ENCODE measurements around the gene SERPINA5. TPM values are rescaled to one million over a fixed set of nuclear protein-coding genes. Genes with fewer than 3 reads are reported as not detected.

SERPINA5 gene
- total RNA-seq, 4 donors from 2014 or later, result 0.32 to 37.6 (median 1.5) TPM; not detected in 1

DNA sequence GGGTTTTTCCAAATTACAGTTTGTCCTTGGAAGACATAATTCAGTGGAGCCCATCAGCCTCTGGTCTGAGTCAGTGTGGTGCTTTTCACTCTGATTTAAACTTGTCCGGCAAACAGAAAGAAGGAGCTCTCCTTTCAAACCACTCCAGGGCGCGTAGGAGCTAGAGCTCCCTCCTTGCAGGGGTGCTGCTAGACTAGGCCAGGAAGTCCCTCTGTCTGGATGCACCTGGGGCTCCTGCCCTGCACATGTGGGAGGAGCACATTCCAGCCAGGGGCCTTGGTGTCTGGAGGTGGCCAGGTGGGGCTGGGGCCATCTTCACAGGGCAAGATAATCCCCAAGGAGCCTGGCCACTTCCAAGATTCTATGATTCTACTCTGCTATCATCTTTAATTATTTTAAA, 34.0 kb downstream of the SERPINA5 start:
- Histone ChIP-seq H3K36me3 (no peaks in the 10 kb centered on the region), H3K27me3 (no peaks in the 10 kb centered on the region), H3K27ac (no peak overlapping the region), H3K4me1 (no peaks in the 10 kb centered on the region), H3K4me3 (no peak overlapping the region), H3K9me3 (peaks cover 12 to 21% of the 10 kb centered on the region in 2 donors)
- WGBS, 2 donors (ENCODE audit: low coverage in 1 of 2), result 96% methylated on average over 3 of the region's 3 CpGs; no CpG with 5 or more reads in 1 of the 2 donors
- intact Hi-C loops (cut with DNase I; ENCODE audit: low total_unique reads) (no loop called here), in situ Hi-C loops (cut with MboI; ENCODE audit: low pct_ligation_motif_present in 1 of 4, low pct_unique_long_range_greater_than_20kb in 1 of 4, low sequenced_read_pairs in 3 of 4) (no loop called here)
- TF ChIP-seq, protein P1, sequence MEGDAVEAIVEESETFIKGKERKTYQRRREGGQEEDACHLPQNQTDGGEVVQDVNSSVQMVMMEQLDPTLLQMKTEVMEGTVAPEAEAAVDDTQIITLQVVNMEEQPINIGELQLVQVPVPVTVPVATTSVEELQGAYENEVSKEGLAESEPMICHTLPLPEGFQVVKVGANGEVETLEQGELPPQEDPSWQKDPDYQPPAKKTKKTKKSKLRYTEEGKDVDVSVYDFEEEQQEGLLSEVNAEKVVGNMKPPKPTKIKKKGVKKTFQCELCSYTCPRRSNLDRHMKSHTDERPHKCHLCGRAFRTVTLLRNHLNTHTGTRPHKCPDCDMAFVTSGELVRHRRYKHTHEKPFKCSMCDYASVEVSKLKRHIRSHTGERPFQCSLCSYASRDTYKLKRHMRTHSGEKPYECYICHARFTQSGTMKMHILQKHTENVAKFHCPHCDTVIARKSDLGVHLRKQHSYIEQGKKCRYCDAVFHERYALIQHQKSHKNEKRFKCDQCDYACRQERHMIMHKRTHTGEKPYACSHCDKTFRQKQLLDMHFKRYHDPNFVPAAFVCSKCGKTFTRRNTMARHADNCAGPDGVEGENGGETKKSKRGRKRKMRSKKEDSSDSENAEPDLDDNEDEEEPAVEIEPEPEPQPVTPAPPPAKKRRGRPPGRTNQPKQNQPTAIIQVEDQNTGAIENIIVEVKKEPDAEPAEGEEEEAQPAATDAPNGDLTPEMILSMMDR (IDR thresholded peaks at IDR 0.05), result no peak
- no peak for TF ChIP-seq POLR2AphosphoS5 (IDR thresholded peaks at IDR 0.05)
- no peak for TF ChIP-seq EP300 (IDR thresholded peaks at IDR 0.05; ENCODE audit: low read depth)
- no peak for TF ChIP-seq POLR2A (IDR thresholded peaks at IDR 0.05)
- DNase-seq, result no peak

DNA sequence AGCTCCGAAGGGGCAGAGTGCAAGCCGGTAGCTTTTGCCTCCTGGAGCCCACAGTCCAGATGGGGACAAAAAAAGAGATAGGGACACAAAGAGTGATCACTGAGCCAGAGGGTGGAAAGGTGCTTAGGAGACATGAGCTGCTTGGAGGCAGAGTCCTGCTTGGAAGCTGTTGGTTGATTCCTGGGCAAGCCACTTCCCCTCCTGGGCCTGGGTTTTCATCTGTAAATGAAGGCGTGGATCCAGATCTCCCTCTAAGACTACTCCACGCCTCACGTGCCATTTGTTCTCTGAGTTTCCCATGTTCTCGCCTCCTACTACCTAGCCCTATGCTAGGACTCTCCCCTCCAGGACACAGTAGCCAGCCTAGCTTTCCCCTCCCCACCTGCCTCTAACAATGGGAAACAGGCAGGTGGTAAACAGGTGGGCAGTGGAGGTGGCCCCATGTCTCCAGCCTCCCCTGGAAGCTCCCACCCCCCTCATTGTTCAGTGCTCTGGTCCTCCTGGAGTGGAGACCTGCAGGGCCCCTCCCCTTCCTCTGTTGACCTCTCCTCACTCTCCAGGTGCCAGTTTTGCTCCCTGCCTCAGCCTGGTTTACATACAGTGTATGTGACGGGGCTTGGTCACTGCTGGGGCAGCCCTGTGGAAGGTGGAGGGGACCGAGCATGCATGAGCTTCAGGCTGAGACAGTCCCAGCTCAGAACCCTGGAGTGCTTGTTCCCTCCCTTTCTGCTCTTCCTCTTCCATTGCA, 34.8 kb downstream of the SERPINA5 start:
- Histone ChIP-seq H3K4me1 (no peaks in the 10 kb centered on the region), H3K9me3 (peaks cover 12 to 21% of the 10 kb centered on the region in 2 donors), H3K36me3 (no peaks in the 10 kb centered on the region), H3K27ac (no peak overlapping the region), H3K27me3 (no peaks in the 10 kb centered on the region), H3K4me3 (no peak overlapping the region)
- no peak for DNase-seq
- TF ChIP-seq EP300 (IDR thresholded peaks at IDR 0.05; ENCODE audit: low read depth) (no peak), POLR2A (IDR thresholded peaks at IDR 0.05) (no peak)
- TF ChIP-seq, protein P1 (IDR thresholded peaks at IDR 0.05), result no peak
- 84 to 88% methylated on average over 8 of the region's 8 CpGs for WGBS, 2 donors (ENCODE audit: low coverage in 1 of 2)
- intact Hi-C loops (cut with DNase I; ENCODE audit: low total_unique reads), result no loop called here
- in situ Hi-C loops (cut with MboI; ENCODE audit: low pct_ligation_motif_present in 1 of 4, low pct_unique_long_range_greater_than_20kb in 1 of 4, low sequenced_read_pairs in 3 of 4), result no loop called here

DNA sequence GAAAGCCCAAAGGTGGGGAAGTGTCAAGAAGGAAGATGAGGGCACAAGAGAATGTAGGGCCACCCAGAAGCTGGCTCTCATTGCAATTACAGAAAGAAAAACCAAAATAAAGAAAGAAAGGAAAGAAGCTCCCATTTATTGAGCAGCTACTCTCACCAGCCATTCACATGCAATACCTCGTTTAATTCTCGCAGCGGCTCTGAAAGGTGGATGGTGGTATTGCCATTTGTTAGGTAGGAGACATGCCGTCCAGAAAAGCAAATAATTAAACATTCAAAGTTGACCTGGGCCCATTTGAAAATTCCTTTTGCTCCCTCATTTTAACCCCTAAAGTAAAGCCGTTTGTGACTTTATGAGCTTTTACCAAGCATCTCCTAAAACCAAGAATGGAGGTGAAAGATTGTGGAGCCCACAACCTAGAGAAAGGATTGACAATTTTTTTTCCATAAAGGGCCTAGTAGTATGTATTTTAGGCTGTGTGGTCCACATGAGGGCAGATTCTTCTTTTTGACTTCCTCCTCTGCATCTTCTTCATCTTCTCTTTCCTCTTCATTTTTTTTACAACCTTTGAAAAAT, 36.2 kb downstream of the SERPINA5 start:
- H3K4me1 ChIP-seq, result no peaks in the 10 kb centered on the region
- intact Hi-C loops (cut with DNase I; ENCODE audit: low total_unique reads), result no loop called here

More for the DNA sequence above, 36.2 kb downstream of the SERPINA5 start:
- 83 to 89% methylated on average over 5 of the region's 5 CpGs for WGBS, 2 donors (ENCODE audit: low coverage in 1 of 2)
- peaks cover 12 to 21% of the 10 kb centered on the region in 2 donors for H3K9me3 ChIP-seq
- H3K4me3 ChIP-seq, result no peak overlapping the region
- H3K36me3 ChIP-seq, result no peaks in the 10 kb centered on the region
- H3K27ac ChIP-seq, result no peak overlapping the region
- no peaks in the 10 kb centered on the region for H3K27me3 ChIP-seq
- in situ Hi-C loops (cut with MboI; ENCODE audit: low pct_ligation_motif_present in 1 of 4, low pct_unique_long_range_greater_than_20kb in 1 of 4, low sequenced_read_pairs in 3 of 4), result no loop called here
- no peak for TF ChIP-seq POLR2AphosphoS5 (IDR thresholded peaks at IDR 0.05)
- TF ChIP-seq, protein P1 (IDR thresholded peaks at IDR 0.05), result no peak
- TF ChIP-seq POLR2A (IDR thresholded peaks at IDR 0.05), result no peak
- no peak for TF ChIP-seq EP300 (IDR thresholded peaks at IDR 0.05; ENCODE audit: low read depth)
- no peak for DNase-seq
